ENCODE data around the gene ANO10. TPM values are rescaled to one million over a fixed set of nuclear protein-coding genes. Genes with fewer than 3 reads are reported as not detected.

The ANO10 gene
- total and polyA plus RNA-seq, 2 of the 8 experiments (the other 6 are each of a cell fraction or from before 2014, with no cell fraction given), result 38.0 to 53.2 TPM

- TF ChIP-seq, protein P1, sequence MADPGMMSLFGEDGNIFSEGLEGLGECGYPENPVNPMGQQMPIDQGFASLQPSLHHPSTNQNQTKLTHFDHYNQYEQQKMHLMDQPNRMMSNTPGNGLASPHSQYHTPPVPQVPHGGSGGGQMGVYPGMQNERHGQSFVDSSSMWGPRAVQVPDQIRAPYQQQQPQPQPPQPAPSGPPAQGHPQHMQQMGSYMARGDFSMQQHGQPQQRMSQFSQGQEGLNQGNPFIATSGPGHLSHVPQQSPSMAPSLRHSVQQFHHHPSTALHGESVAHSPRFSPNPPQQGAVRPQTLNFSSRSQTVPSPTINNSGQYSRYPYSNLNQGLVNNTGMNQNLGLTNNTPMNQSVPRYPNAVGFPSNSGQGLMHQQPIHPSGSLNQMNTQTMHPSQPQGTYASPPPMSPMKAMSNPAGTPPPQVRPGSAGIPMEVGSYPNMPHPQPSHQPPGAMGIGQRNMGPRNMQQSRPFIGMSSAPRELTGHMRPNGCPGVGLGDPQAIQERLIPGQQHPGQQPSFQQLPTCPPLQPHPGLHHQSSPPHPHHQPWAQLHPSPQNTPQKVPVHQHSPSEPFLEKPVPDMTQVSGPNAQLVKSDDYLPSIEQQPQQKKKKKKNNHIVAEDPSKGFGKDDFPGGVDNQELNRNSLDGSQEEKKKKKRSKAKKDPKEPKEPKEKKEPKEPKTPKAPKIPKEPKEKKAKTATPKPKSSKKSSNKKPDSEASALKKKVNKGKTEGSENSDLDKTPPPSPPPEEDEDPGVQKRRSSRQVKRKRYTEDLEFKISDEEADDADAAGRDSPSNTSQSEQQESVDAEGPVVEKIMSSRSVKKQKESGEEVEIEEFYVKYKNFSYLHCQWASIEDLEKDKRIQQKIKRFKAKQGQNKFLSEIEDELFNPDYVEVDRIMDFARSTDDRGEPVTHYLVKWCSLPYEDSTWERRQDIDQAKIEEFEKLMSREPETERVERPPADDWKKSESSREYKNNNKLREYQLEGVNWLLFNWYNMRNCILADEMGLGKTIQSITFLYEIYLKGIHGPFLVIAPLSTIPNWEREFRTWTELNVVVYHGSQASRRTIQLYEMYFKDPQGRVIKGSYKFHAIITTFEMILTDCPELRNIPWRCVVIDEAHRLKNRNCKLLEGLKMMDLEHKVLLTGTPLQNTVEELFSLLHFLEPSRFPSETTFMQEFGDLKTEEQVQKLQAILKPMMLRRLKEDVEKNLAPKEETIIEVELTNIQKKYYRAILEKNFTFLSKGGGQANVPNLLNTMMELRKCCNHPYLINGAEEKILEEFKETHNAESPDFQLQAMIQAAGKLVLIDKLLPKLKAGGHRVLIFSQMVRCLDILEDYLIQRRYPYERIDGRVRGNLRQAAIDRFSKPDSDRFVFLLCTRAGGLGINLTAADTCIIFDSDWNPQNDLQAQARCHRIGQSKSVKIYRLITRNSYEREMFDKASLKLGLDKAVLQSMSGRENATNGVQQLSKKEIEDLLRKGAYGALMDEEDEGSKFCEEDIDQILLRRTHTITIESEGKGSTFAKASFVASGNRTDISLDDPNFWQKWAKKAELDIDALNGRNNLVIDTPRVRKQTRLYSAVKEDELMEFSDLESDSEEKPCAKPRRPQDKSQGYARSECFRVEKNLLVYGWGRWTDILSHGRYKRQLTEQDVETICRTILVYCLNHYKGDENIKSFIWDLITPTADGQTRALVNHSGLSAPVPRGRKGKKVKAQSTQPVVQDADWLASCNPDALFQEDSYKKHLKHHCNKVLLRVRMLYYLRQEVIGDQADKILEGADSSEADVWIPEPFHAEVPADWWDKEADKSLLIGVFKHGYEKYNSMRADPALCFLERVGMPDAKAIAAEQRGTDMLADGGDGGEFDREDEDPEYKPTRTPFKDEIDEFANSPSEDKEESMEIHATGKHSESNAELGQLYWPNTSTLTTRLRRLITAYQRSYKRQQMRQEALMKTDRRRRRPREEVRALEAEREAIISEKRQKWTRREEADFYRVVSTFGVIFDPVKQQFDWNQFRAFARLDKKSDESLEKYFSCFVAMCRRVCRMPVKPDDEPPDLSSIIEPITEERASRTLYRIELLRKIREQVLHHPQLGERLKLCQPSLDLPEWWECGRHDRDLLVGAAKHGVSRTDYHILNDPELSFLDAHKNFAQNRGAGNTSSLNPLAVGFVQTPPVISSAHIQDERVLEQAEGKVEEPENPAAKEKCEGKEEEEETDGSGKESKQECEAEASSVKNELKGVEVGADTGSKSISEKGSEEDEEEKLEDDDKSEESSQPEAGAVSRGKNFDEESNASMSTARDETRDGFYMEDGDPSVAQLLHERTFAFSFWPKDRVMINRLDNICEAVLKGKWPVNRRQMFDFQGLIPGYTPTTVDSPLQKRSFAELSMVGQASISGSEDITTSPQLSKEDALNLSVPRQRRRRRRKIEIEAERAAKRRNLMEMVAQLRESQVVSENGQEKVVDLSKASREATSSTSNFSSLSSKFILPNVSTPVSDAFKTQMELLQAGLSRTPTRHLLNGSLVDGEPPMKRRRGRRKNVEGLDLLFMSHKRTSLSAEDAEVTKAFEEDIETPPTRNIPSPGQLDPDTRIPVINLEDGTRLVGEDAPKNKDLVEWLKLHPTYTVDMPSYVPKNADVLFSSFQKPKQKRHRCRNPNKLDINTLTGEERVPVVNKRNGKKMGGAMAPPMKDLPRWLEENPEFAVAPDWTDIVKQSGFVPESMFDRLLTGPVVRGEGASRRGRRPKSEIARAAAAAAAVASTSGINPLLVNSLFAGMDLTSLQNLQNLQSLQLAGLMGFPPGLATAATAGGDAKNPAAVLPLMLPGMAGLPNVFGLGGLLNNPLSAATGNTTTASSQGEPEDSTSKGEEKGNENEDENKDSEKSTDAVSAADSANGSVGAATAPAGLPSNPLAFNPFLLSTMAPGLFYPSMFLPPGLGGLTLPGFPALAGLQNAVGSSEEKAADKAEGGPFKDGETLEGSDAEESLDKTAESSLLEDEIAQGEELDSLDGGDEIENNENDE (IDR thresholded peaks at IDR 0.05; ENCODE audit: insufficient replicate concordance, low read length), result no peak
- TF ChIP-seq TAF7 (optimal IDR thresholded peaks at IDR 0.05; ENCODE audit: borderline replicate concordance, low read depth, low read length), result no peak
- TF ChIP-seq NRF1 (IDR thresholded peaks at IDR 0.05; ENCODE audit: low read depth, low read length), result no peak
- no peak for TF ChIP-seq CHD2 (IDR thresholded peaks at IDR 0.05; ENCODE audit: low read length)
- no peak for TF ChIP-seq SIX5 (IDR thresholded peaks at IDR 0.05; ENCODE audit: low read depth, low read length)
- TF ChIP-seq FOSL1 (IDR thresholded peaks at IDR 0.05; ENCODE audit: insufficient read depth, low read depth, low read length), result no peak
- no peak for TF ChIP-seq ATF2 (IDR thresholded peaks at IDR 0.05; ENCODE audit: low read length)
- no peak for TF ChIP-seq SIN3A (conservative IDR thresholded peaks at IDR 0.05 in 1 of 2, IDR thresholded peaks at IDR 0.05 in 1 of 2; ENCODE audit: low read depth in 1 of 2, low read length in 2 of 2)
- TF ChIP-seq GTF2F1 (IDR thresholded peaks at IDR 0.05; ENCODE audit: borderline replicate concordance, low read depth, low read length), result no peak
- TF ChIP-seq RBBP5 (IDR thresholded peaks at IDR 0.05; ENCODE audit: borderline replicate concordance, low read depth, low read length), result no peak
Measured at GRCh38 chr3:43580181-43580580, 41.6 kb downstream of the ANO10 start (continued).

All from H1 (cell line).